Measurements from ENCODE around the gene CACNA1A.

CACNA1A gene

DNA sequence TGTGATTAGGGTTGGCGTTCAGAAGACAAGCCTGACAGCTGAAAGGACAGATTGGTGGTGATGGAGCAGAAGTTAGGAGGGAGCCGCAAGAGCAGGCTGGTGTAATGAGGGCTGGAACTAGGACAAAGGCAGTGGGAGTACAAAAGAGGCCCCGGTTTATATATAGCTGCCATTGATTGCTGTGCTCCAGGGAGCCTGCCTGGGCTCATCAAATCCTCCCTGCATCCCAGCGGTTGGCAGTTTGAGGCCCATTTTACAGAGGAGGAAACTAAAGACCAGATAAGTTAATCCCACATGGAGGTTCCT lies 123.7 kb downstream of the CACNA1A start (continued):
- TF ChIP-seq, protein P1, sequence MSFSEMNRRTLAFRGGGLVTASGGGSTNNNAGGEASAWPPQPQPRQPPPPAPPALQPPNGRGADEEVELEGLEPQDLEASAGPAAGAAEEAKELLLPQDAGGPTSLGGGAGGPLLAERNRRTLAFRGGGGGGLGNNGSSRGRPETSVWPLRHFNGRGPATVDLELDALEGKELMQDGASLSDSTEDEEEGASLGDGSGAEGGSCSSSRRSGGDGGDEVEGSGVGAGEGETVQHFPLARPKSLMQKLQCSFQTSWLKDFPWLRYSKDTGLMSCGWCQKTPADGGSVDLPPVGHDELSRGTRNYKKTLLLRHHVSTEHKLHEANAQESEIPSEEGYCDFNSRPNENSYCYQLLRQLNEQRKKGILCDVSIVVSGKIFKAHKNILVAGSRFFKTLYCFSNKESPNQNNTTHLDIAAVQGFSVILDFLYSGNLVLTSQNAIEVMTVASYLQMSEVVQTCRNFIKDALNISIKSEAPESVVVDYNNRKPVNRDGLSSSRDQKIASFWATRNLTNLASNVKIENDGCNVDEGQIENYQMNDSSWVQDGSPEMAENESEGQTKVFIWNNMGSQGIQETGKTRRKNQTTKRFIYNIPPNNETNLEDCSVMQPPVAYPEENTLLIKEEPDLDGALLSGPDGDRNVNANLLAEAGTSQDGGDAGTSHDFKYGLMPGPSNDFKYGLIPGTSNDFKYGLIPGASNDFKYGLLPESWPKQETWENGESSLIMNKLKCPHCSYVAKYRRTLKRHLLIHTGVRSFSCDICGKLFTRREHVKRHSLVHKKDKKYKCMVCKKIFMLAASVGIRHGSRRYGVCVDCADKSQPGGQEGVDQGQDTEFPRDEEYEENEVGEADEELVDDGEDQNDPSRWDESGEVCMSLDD (tag by site-specific recombination; IDR thresholded peaks at IDR 0.05): no peak
- TF ChIP-seq, protein P2, sequence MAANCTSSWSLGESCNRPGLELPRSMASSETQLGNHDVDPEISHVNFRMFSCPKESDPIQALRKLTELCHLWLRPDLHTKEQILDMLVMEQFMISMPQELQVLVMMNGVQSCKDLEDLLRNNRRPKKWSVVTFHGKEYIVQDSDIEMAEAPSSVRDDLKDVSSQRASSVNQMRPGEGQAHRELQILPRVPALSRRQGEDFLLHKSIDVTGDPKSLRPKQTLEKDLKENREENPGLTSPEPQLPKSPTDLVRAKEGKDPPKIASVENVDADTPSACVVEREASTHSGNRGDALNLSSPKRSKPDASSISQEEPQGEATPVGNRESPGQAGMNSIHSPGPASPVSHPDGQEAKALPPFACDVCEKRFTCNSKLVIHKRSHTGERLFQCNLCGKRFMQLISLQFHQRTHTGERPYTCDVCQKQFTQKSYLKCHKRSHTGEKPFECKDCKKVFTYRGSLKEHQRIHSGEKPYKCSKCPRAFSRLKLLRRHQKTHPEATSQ (tag by site-specific recombination; IDR thresholded peaks at IDR 0.05): no peak

DNA sequence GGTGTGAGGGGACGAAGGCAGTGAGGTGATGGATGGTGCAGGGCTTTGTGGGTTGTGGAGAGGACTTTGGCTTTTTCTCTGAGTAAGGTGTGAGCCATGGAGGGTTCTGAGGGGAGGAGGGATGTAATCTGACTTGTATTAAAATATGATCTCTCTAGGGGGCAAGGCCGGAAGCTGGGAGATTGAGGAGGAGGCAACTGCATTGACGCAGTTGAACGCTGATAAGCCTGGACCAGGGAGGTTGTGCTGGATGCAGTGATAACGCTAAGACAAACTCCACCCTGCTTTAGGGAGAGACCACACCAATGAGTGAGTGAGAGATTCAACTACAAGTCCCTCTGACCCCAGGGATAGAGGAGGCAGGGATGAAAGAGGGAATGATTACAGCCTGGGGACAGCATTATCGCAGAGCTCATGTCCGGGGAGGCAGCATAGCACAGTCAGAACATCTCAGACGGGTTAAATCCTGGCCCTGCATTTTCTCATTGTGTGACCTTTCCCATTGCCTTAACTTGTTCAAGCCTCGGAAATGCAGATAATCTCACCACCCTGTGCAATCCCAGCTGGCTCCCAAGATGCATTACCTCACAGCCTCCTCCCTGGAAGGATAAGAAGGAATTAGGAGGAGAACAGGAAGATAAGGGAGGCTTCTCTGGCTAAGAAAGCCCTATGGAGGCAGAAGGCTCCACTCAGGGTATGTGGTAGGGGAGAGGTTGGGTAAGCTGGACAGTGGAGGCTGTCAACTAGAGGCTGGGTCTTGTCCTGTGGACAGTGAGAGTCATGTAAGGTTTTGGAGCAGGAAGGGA lies 124.2 kb downstream of the CACNA1A start:
- Histone ChIP-seq H3K4me1 (ENCODE audit: control insufficient read depth, insufficient read depth, low read length) (no peaks in the 10 kb centered on the region), H3K4me3 (ENCODE audit: low read depth, low read length) (no peak overlapping the region), H3K27ac (ENCODE audit: extremely low read depth, low read depth, low read length) (no peak overlapping the region), H3K36me3 (ENCODE audit: control insufficient read depth in 2 of 2, insufficient read depth in 1 of 2, low read length in 2 of 2) (no peaks in the 10 kb centered on the region), H3K9me3 (ENCODE audit: control insufficient read depth, insufficient read depth, low read depth, low read length) (no peaks in the 10 kb centered on the region)
- ChIA-PET CTCF (interaction anchor here (0.6 kb wide), 1 partner anchor 188 kb away, joined by 4 read pairs; no protein-coding TSS in a partner anchor), POLR2A (no interaction called here)
- no peak for TF ChIP-seq ZBTB8A (tag by site-specific recombination; IDR thresholded peaks at IDR 0.05)
- no peak for TF ChIP-seq ZBTB17 (tag by site-specific recombination; IDR thresholded peaks at IDR 0.05)
- TF ChIP-seq ZNF701 (tag by site-specific recombination; IDR thresholded peaks at IDR 0.05): no peak
- TF ChIP-seq, protein P3, sequence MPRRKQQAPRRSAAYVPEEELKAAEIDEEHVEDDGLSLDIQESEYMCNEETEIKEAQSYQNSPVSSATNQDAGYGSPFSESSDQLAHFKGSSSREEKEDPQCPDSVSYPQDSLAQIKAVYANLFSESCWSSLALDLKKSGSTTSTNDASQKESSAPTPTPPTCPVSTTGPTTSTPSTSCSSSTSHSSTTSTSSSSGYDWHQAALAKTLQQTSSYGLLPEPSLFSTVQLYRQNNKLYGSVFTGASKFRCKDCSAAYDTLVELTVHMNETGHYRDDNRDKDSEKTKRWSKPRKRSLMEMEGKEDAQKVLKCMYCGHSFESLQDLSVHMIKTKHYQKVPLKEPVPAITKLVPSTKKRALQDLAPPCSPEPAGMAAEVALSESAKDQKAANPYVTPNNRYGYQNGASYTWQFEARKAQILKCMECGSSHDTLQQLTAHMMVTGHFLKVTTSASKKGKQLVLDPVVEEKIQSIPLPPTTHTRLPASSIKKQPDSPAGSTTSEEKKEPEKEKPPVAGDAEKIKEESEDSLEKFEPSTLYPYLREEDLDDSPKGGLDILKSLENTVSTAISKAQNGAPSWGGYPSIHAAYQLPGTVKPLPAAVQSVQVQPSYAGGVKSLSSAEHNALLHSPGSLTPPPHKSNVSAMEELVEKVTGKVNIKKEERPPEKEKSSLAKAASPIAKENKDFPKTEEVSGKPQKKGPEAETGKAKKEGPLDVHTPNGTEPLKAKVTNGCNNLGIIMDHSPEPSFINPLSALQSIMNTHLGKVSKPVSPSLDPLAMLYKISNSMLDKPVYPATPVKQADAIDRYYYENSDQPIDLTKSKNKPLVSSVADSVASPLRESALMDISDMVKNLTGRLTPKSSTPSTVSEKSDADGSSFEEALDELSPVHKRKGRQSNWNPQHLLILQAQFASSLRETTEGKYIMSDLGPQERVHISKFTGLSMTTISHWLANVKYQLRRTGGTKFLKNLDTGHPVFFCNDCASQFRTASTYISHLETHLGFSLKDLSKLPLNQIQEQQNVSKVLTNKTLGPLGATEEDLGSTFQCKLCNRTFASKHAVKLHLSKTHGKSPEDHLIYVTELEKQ (tag by site-specific recombination; IDR thresholded peaks at IDR 0.05; ENCODE audit: borderline replicate concordance): no peak
- TF ChIP-seq, protein P4, sequence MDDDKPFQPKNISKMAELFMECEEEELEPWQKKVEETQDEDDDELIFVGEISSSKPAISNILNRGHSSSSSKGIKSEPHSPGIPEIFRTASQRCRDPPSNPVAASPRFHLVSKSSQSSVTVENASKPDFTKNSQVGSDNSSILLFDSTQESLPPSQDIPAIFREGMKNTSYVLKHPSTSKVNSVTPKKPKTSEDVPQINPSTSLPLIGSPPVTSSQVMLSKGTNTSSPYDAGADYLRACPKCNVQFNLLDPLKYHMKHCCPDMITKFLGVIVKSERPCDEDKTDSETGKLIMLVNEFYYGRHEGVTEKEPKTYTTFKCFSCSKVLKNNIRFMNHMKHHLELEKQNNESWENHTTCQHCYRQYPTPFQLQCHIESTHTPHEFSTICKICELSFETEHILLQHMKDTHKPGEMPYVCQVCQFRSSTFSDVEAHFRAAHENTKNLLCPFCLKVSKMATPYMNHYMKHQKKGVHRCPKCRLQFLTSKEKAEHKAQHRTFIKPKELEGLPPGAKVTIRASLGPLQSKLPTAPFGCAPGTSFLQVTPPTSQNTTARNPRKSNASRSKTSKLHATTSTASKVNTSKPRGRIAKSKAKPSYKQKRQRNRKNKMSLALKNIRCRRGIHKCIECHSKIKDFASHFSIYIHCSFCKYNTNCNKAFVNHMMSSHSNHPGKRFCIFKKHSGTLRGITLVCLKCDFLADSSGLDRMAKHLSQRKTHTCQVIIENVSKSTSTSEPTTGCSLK (tag by site-specific recombination; IDR thresholded peaks at IDR 0.05): no peak
- TF ChIP-seq ZNF658 (tag by site-specific recombination; IDR thresholded peaks at IDR 0.05): no peak
- no peak for TF ChIP-seq GLI4 (tag by site-specific recombination; IDR thresholded peaks at IDR 0.05)

DNA sequence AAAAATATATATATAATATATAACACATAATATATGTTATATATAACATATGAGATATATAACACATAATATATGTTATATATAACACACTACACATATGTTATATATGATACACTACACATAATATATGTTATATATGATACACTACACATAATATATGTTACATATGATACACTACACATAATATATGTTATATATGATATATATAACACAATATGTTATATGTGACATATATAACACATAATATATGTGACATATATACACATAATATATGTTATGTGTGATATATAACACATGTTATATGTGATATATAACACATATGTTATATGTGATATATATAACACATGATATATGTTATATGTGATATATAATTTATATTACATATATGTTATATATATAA lies 129.7 kb downstream of the CACNA1A start:
- Histone ChIP-seq H3K9me3 (ENCODE audit: control insufficient read depth, insufficient read depth, low read depth, low read length) (no peaks in the 10 kb centered on the region), H3K27ac (ENCODE audit: extremely low read depth, low read depth, low read length) (no peak overlapping the region), H3K4me3 (ENCODE audit: low read depth, low read length) (no peak overlapping the region), H3K4me1 (ENCODE audit: control insufficient read depth, insufficient read depth, low read length) (no peaks in the 10 kb centered on the region), H3K36me3 (ENCODE audit: control insufficient read depth in 2 of 2, insufficient read depth in 1 of 2, low read length in 2 of 2) (no peaks in the 10 kb centered on the region)
- TF ChIP-seq, protein P5, sequence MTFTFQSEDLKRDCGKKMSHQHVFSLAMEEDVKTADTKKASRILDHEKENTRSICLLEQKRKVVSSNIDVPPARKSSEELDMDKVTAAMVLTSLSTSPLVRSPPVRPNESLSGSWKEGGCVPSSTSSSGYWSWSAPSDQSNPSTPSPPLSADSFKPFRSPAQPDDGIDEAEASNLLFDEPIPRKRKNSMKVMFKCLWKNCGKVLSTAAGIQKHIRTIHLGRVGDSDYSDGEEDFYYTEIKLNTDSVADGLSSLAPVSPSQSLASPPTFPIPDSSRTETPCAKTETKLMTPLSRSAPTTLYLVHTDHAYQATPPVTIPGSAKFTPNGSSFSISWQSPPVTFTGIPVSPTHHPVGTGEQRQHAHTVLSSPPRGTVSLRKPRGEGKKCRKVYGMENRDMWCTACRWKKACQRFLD (tag by site-specific recombination; IDR thresholded peaks at IDR 0.05): no peak
- POLR2A ChIA-PET: no interaction called here
- CTCF ChIA-PET: interaction anchor here (0.5 to 0.6 kb wide), 2 partner anchors 11 to 66 kb away, joined by 3 to 4 read pairs; no protein-coding TSS in a partner anchor

All from HEK293 (cell line).